Common myeloid progenitor, CD34-positive (primary cell): ENCODE measurements around the gene MAN2A2.

Source experiments
- CTCF ChIA-PET: fragments of 350-600 bp; sonication (Branson Sonifier 250); formaldehyde crosslinking; loops from one replicate; lab custom pipeline; 2021; ENCODE audit warnings: antibody characterized with exemption; lab: Charles Lee
- POLR2A ChIA-PET: fragments of 350-600 bp; sonication (Branson Sonifier 250); formaldehyde crosslinking; loops from one replicate; lab custom pipeline; 2021; ENCODE audit warnings: antibody characterized with exemption; lab: Charles Lee
- DNase-seq, 3 donors: peaks; one replicate each; pipeline versions ENCODE4 v3.0.0 to v3.0.0-alpha.2; 2013
- H3K27ac ChIP-seq, 2 experiments: 1 replicate in 1 of 2; 2 replicates in 1 of 2; pipeline ENCODE4 v1.7.0; 2013; ENCODE audit warnings: inconsistent platforms in 2 of 2, low read length in 2 of 2, mild to moderate bottlenecking in 2 of 2, low read depth in 1 of 2, moderate library complexity in 1 of 2; ENCODE audit not compliant: severe bottlenecking in 2 of 2, insufficient read depth in 1 of 2, poor library complexity in 1 of 2
- H3K27me3 ChIP-seq, 5 experiments: replicated peaks in 2 of 5; 1 replicate in 3 of 5; 2 replicates in 2 of 5; pipeline versions ENCODE4 v1.6.1 to v1.7.0; 2013; ENCODE audit warnings: low read length in 4 of 5, mild to moderate bottlenecking in 2 of 5, moderate library complexity in 2 of 5, inconsistent platforms in 1 of 5; ENCODE audit not compliant: insufficient read depth in 5 of 5, control insufficient read depth in 4 of 5
- H3K36me3 ChIP-seq, 4 experiments: 1 replicate in 2 of 4; 2 replicates in 2 of 4; pipeline versions ENCODE4 v1.6.1 to v1.7.0; 2013; ENCODE audit warnings: low read length in 3 of 4, control low read depth in 1 of 4, mild to moderate bottlenecking in 1 of 4; ENCODE audit not compliant: control insufficient read depth in 4 of 4, insufficient read depth in 4 of 4
- H3K4me1 ChIP-seq, 4 experiments: 1 replicate in 3 of 4; 2 replicates in 1 of 4; pipeline versions ENCODE4 v1.6.1 to v1.7.1; 2013; ENCODE audit warnings: low read length in 3 of 4, mild to moderate bottlenecking in 3 of 4, control low read depth in 1 of 4, inconsistent platforms in 1 of 4, moderate library complexity in 1 of 4; ENCODE audit not compliant: control insufficient read depth in 4 of 4, insufficient read depth in 4 of 4; ENCODE audit errors: control extremely low read depth in 1 of 4
- H3K4me3 ChIP-seq, 7 experiments: 1 replicate in 4 of 7; 2 replicates in 3 of 7; pipeline versions ENCODE4 v1.5.1 to v1.7.0; 2013; ENCODE audit warnings: mild to moderate bottlenecking in 7 of 7, low read length in 6 of 7, moderate library complexity in 6 of 7, inconsistent platforms in 2 of 7, low read depth in 2 of 7, control low read depth in 1 of 7; ENCODE audit not compliant: insufficient read depth in 4 of 7, control insufficient read depth in 1 of 7; ENCODE audit errors: extremely low read depth in 1 of 7
- H3K9me3 ChIP-seq, 5 experiments: 1 replicate in 4 of 5; 2 replicates in 1 of 5; pipeline versions ENCODE4 v1.6.1 to v1.7.1; 2013; ENCODE audit warnings: low read length in 4 of 5, mild to moderate bottlenecking in 2 of 5, inconsistent platforms in 1 of 5, low read depth in 1 of 5, moderate library complexity in 1 of 5; ENCODE audit not compliant: control insufficient read depth in 4 of 5, insufficient read depth in 2 of 5; ENCODE audit errors: control extremely low read depth in 1 of 5
- WGBS: methylation state at CpG from one replicate; pipeline ENCODE4 v1.1.5; 2013; ENCODE audit not compliant: insufficient coverage; 5-methylcytosine and 5-hydroxymethylcytosine counted together

MAN2A2 gene

DNA sequence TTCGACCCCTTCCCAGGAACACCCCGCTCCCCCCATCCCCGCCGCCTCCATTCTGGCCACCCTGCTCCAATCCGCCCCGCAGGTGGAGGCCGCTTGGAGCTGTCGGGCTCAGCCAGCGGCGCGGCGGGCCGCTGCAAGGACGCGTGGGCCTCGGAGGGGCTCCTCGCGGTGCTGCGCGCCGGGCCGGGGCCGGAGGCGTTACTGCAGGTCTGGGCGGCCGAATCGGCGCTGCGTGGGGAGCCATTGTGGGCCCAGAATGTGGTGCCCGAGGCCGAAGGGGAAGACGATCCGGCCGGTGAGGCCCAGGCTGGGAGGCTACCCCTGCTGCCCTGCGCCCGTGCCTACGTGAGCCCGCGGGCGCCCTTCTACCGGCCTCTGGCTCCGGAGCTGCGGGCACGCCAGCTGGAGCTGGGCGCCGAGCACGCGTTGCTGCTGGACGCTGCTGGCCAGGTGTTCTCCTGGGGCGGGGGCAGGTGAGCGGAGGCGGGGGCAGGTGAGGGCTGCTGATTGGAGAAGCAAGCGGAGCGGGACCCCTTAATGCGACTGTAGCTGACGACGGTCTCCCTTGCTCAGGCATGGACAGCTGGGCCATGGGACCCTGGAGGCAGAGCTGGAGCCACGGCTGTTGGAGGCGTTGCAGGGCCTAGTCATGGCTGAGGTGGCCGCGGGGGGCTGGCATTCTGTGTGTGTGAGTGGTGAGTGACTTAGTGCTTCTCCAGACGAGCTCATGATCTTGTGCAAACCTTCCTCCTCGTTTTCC lies 54.1 kb downstream of the MAN2A2 start:
- Histone ChIP-seq H3K27me3 (no peaks in the 10 kb centered on the region), H3K4me1 (peaks cover 2 to 30% (median 25%) of the 10 kb centered on the region in 4 experiments), H3K27ac (no peak overlapping the region), H3K36me3 (peaks cover 14 to 49% (median 43%) of the 10 kb centered on the region in 4 experiments), H3K9me3 (no peaks in the 10 kb centered on the region), H3K4me3 (peak overlapping the region in 5 of 7 experiments; percentile 15 to 75 (median 60))
- ChIA-PET CTCF (interaction anchor here (0.6 to 13.0 kb wide), 25 partner anchors 9 to 317 kb away, joined by 3 to 134 read pairs (median 6); partner anchors contain the start of genes HDDC3, UNC45A and VPS33B), POLR2A (interaction anchor here (0.9 to 1.4 kb wide), 3 partner anchors 10 to 77 kb away, joined by 3 to 4 read pairs (median 3); partner anchors contain the start of gene PRC1)
- peak in 1 of 3 donors; percentile 13 for DNase-seq
- 59% methylated on average over 49 of the region's 63 CpGs for WGBS

DNA sequence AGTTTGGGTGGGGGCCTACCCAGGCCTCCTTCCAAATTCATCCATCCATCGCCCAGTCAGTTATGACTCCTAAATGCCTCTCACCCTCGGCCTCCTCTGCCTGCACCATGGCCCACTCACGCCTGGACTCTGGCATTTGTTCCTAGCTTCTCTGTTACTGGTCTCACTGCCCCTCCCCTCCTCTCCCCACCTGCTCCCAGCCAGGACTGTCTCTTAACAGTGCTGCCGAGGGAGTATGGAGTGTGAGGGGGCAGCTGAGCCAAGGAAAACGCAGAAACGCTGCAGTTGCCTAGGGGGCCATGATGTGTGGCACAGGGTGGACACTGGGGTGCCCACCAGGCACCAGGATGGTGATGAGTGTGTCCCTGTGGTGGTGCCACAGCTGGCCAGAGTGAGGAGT lies 54.7 kb downstream of the MAN2A2 start:
- no peak overlapping the region for H3K27ac ChIP-seq

DNA sequence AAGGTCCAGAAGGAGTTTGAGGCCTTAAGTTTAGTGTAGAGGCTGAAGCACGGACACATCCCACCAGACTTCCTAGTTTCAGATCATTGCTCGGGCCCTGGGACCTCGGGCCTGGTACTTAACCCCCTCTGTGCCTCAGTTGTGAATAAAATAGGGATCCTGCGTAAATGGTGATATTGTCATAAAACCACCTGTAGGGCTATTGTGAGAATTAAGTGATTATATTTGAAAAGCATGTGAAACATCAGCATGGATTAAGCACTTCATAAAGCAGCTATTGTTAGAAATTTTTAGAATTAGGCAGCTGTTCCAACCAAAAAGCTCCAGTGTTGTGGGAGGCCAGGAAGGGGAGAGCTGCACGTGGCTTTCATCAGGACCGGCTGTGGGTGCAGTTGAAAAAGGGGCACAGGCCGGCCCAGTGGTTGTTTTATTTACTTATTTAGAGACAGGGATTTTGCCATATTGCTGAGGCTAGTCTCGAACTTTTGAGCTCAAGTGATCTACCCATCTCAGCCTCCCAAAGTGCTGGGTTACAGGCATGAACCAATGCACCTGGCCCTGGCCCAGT lies 56.0 kb downstream of the MAN2A2 start:
- ChIA-PET POLR2A (no interaction called here), CTCF (interaction anchor here (1.1 to 13.0 kb wide), 4 partner anchors 9 to 91 kb away, joined by 3 to 134 read pairs (median 17); partner anchors contain the start of genes HDDC3 and UNC45A)
- DNase-seq: no peak
- H3K4me1 ChIP-seq: peaks cover 2 to 30% (median 25%) of the 10 kb centered on the region in 4 experiments
- H3K27me3 ChIP-seq: no peaks in the 10 kb centered on the region
- no peaks in the 10 kb centered on the region for H3K9me3 ChIP-seq
- H3K4me3 ChIP-seq: no peak overlapping the region
- H3K36me3 ChIP-seq: peaks cover 10 to 52% (median 35%) of the 10 kb centered on the region in 4 experiments
- 94% methylated on average over 7 of the region's 8 CpGs for WGBS
- no peak overlapping the region for H3K27ac ChIP-seq

More for the DNA sequence above, 54.7 kb downstream of the MAN2A2 start:
- POLR2A ChIA-PET: no interaction called here
- no peaks in the 10 kb centered on the region for H3K9me3 ChIP-seq
- H3K4me3 ChIP-seq: no peak overlapping the region
- CTCF ChIA-PET: interaction anchor here (0.6 to 13.0 kb wide), 15 partner anchors 9 to 307 kb away, joined by 3 to 134 read pairs (median 7); partner anchors contain the start of genes HDDC3 and UNC45A
- no peak for DNase-seq
- 100% methylated on average over 1 of the region's 6 CpGs for WGBS
- H3K36me3 ChIP-seq: peaks cover 14 to 53% (median 42%) of the 10 kb centered on the region in 4 experiments
- no peaks in the 10 kb centered on the region for H3K27me3 ChIP-seq
- peaks cover 2 to 30% (median 25%) of the 10 kb centered on the region in 4 experiments for H3K4me1 ChIP-seq

DNA sequence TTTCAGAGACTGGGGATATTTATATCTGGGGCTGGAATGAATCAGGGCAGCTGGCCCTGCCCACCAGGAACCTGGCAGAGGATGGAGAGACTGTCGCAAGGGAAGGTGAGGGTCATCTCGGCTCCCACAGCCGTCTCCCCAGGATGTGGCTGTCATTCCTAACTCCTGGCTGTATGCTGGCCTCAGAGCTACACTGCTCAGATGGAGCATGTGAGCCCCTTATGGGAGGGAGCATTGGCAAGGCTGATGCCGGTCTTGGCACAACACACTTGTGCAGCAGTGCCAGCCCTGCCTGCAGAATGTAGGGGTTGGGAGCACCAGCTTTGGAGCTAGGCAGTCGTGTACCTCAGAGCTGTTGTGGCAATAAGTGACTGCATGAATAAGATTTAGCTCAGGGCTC lies 56.8 kb downstream of the MAN2A2 start:
- POLR2A ChIA-PET: no interaction called here
- peaks cover 10 to 55% (median 36%) of the 10 kb centered on the region in 4 experiments for H3K36me3 ChIP-seq

DNA sequence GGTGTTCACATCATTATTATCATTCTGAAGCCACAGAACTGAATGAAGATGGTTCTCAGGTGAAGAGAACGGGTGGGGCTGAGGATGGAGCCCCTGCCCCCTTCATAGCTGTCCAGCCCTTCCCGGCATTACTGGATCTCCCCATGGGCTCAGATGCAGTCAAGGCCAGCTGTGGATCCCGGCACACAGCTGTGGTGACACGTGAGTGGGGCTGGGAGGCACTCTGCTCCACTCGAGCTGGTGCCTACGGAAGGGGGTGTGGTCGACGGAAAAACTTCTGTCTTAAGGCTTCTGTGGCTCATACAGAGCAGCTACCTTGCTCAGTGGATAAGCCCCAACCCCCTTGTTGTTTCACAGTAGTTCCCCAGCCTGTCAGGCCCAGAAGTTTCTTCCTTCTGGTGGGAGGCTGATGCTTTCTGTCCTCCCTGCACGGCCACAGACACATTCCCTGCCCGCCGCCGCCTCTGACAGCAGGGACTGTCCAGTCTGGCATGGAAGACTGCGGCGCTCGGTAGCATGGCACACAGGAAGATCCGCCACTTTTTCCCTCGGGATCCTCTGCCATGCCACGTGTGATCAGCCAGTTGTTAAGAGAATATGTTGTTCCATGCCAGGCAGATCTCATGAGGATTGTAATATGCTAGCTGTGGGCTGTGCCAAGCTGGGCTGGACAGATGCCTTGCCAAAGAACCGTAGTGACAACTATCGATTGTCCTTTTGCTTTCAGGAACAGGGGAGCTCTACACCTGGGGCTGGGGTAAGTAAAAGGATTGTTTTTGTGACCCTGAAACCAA lies 57.4 kb downstream of the MAN2A2 start:
- POLR2A ChIA-PET: no interaction called here
- no peak overlapping the region for H3K4me3 ChIP-seq
- no peaks in the 10 kb centered on the region for H3K9me3 ChIP-seq
- no peak overlapping the region for H3K27ac ChIP-seq
- H3K36me3 ChIP-seq: peaks cover 10 to 59% (median 37%) of the 10 kb centered on the region in 4 experiments
- no peak for DNase-seq
- CTCF ChIA-PET: interaction anchor here (0.9 to 13.0 kb wide), 4 partner anchors 11 to 311 kb away, joined by 4 to 134 read pairs (median 8); partner anchors contain the start of genes HDDC3 and UNC45A
- H3K27me3 ChIP-seq: no peaks in the 10 kb centered on the region
- H3K4me1 ChIP-seq: peaks cover 2 to 20% (median 14%) of the 10 kb centered on the region in 4 experiments
- 98% methylated on average over 18 of the region's 20 CpGs for WGBS

More for the DNA sequence above, 56.8 kb downstream of the MAN2A2 start:
- no peak overlapping the region for H3K27ac ChIP-seq
- no peaks in the 10 kb centered on the region for H3K9me3 ChIP-seq
- CTCF ChIA-PET: interaction anchor here (1.2 to 13.0 kb wide), 2 partner anchors 8 to 23 kb away, joined by 4 to 134 read pairs; partner anchors contain the start of genes HDDC3 and UNC45A
- WGBS: 98% methylated on average over 5 of the region's 5 CpGs
- peaks cover 2 to 26% (median 20%) of the 10 kb centered on the region in 4 experiments for H3K4me1 ChIP-seq
- no peaks in the 10 kb centered on the region for H3K27me3 ChIP-seq
- DNase-seq: no peak
- no peak overlapping the region for H3K4me3 ChIP-seq

DNA sequence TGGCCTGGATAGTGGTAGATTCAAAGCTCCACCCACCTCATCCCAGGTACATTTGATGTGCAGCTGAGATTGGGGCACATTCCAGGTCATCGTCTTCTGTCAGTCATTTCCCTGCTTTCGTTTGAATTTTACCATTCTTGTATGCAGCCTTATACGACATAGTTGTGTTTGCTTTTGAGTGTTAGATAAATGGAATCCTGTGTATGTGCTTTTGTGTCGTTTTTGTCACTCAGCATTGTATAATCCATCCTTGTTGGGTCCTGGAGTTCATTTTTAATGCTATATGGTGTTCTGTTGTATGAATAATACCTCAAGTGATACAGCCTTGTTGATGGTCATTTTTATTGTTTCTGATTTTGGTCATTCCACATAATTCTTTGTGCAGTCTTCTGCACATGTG lies 58.9 kb downstream of the MAN2A2 start:
- ChIA-PET POLR2A (no interaction called here), CTCF (interaction anchor here (1.2 to 13.0 kb wide), 5 partner anchors 12 to 71 kb away, joined by 3 to 134 read pairs (median 4); partner anchors contain the start of genes HDDC3 and UNC45A)
- Histone ChIP-seq H3K9me3 (no peaks in the 10 kb centered on the region), H3K4me1 (peaks cover 0 to 6% (median 2%) of the 10 kb centered on the region in 4 experiments), H3K4me3 (no peak overlapping the region), H3K27ac (no peak overlapping the region), H3K27me3 (no peaks in the 10 kb centered on the region), H3K36me3 (peaks cover 17 to 72% (median 49%) of the 10 kb centered on the region in 4 experiments)
- no peak for DNase-seq
- no CpG with 5 or more reads among the region's 4 CpGs for WGBS
